HEK293T (cell line): Measurements from ENCODE around the gene KHDC4.

Experiments used
- CTCF ChIA-PET: fragments of 350-600 bp; formaldehyde crosslinking; extraction: SDS; loops from one replicate; lab custom pipeline; 2021; ENCODE audit warnings: antibody characterized with exemption, inconsistent platforms; lab: Yijun Ruan, JAX
- POLR2A ChIA-PET: fragments of 350-600 bp; formaldehyde crosslinking; extraction: SDS; loops from one replicate; lab custom pipeline; 2020; ENCODE audit warnings: antibody characterized with exemption, inconsistent platforms; lab: Yijun Ruan, JAX
- DNase-seq: peaks from one replicate; pipeline ENCODE4 v3.0.0; 2012; ENCODE audit warnings: mixed read lengths; ENCODE audit errors: extremely low spot score
- ARNT ChIP-seq: fragments of 450-650 bp; IDR thresholded peaks from 2 replicates; pipeline ENCODE4 v1.6.1; 2017; ENCODE audit warnings: mild to moderate bottlenecking
- BHLHE40 ChIP-seq: fragments of 450-650 bp; IDR thresholded peaks from 2 replicates; pipeline ENCODE4 v1.6.1; 2016; ENCODE audit warnings: mild to moderate bottlenecking, moderate library complexity, borderline replicate concordance
- CTBP1 ChIP-seq: fragments of 450-650 bp; IDR thresholded peaks from 2 replicates; pipeline ENCODE4 v1.6.1; 2016; ENCODE audit warnings: borderline replicate concordance
- ELF4 ChIP-seq: fragments of 450-650 bp; IDR thresholded peaks from 2 replicates; pipeline ENCODE4 v1.6.1; 2017; ENCODE audit warnings: antibody characterized with exemption
- FOXA1 ChIP-seq: fragments of 450-650 bp; IDR thresholded peaks from 2 replicates; pipeline ENCODE4 v1.6.1; 2016; ENCODE audit warnings: mild to moderate bottlenecking
- FOXK2 ChIP-seq: fragments of 450-650 bp; IDR thresholded peaks from 2 replicates; pipeline ENCODE4 v1.6.1; 2016; ENCODE audit warnings: mild to moderate bottlenecking
- FOXM1 ChIP-seq: fragments of 450-650 bp; IDR thresholded peaks from 2 replicates; pipeline ENCODE4 v1.6.1; 2017; ENCODE audit warnings: mild to moderate bottlenecking, borderline replicate concordance
- HDGF ChIP-seq: fragments of 450-650 bp; IDR thresholded peaks from 2 replicates; pipeline ENCODE4 v1.6.1; 2017; ENCODE audit warnings: antibody characterized with exemption, borderline replicate concordance
- L3MBTL2 ChIP-seq: fragments of 450-650 bp; conservative IDR thresholded peaks from 2 replicates; pipeline ENCODE4 v1.6.1; 2016; ENCODE audit warnings: mild to moderate bottlenecking
- NFRKB ChIP-seq: fragments of 450-650 bp; IDR thresholded peaks from 2 replicates; pipeline ENCODE4 v1.6.1; 2016; ENCODE audit warnings: mild to moderate bottlenecking, moderate library complexity
- PKNOX1 ChIP-seq: fragments of 450-650 bp; IDR thresholded peaks from 2 replicates; pipeline ENCODE4 v1.6.1; 2016
- SP1 ChIP-seq: fragments of 450-650 bp; IDR thresholded peaks from 2 replicates; pipeline ENCODE4 v1.6.1; 2017
- SUZ12 ChIP-seq: fragments of 450-650 bp; IDR thresholded peaks from 2 replicates; pipeline ENCODE4 v1.6.1; 2016; ENCODE audit warnings: mild to moderate bottlenecking
- TARDBP ChIP-seq: fragments of 450-650 bp; IDR thresholded peaks from 2 replicates; pipeline ENCODE4 v1.6.1; 2016
- ZNF384 ChIP-seq: fragments of 450-650 bp; IDR thresholded peaks from 2 replicates; pipeline ENCODE4 v1.6.1; 2016

KHDC4 gene

GRCh38 chr1:155929057-155929456 is 5.2 kb downstream of the KHDC4 start:
- DNase-seq, result no peak
- ChIA-PET CTCF (no interaction called here), POLR2A (interaction anchor here (1.5 kb wide), 1 partner anchor 69 kb away, joined by 3 read pairs; the partner anchor contains the start of gene SYT11)
- TF ChIP-seq FOXM1, result no peak
- no peak for TF ChIP-seq HDGF
- no peak for TF ChIP-seq CTBP1
- no peak for TF ChIP-seq FOXK2
- no peak for TF ChIP-seq SP1
- no peak for TF ChIP-seq FOXA1
- no peak for TF ChIP-seq ZNF384
- no peak for TF ChIP-seq TARDBP
- TF ChIP-seq ARNT, result no peak
- no peak for TF ChIP-seq PKNOX1
- TF ChIP-seq NFRKB, result no peak
- no peak for TF ChIP-seq L3MBTL2
- no peak for TF ChIP-seq SUZ12
- TF ChIP-seq BHLHE40, result no peak
- no peak for TF ChIP-seq ELF4

GRCh38 chr1:155925506-155925905 is 8.7 kb downstream of the KHDC4 start:
- TF ChIP-seq ARNT (no peak), BHLHE40 (no peak), FOXK2 (no peak), TARDBP (no peak), FOXM1 (no peak), ELF4 (no peak), CTBP1 (no peak), SUZ12 (no peak), FOXA1 (no peak), HDGF (no peak), ZNF384 (no peak), SP1 (no peak)
- CTCF ChIA-PET, result no interaction called here
- POLR2A ChIA-PET, result interaction anchor here (1.4 kb wide), 1 partner anchor 7 kb away, joined by 3 read pairs; no protein-coding TSS in a partner anchor

GRCh38 chr1:155920717-155921116 is 13.5 kb downstream of the KHDC4 start:
- TF ChIP-seq FOXM1 (no peak), ARNT (no peak), PKNOX1 (no peak), ELF4 (no peak), HDGF (no peak), FOXK2 (no peak)
- no peak for DNase-seq
- ChIA-PET POLR2A (interaction anchor here (1.8 to 2.0 kb wide), 2 partner anchors 10 to 13 kb away, joined by 5 to 8 read pairs; partner anchors contain the start of gene KHDC4), CTCF (no interaction called here)

More at GRCh38 chr1:155925506-155925905, 8.7 kb downstream of the KHDC4 start:
- DNase-seq, result no peak

GRCh38 chr1:155919801-155920200 is 14.4 kb downstream of the KHDC4 start:
- ChIA-PET POLR2A (interaction anchor here (1.3 kb wide), 1 partner anchor 15 kb away, joined by 3 read pairs; no protein-coding TSS in a partner anchor), CTCF (no interaction called here)
- TF ChIP-seq FOXM1, result no peak
- no peak for TF ChIP-seq PKNOX1
- TF ChIP-seq ARNT, result no peak
- no peak for TF ChIP-seq ZNF384
- no peak for DNase-seq

- CTCF ChIA-PET, result interaction anchor here (0.7 kb wide), 1 partner anchor 271 kb away, joined by 4 read pairs; no protein-coding TSS in a partner anchor
- no peak for DNase-seq
- TF ChIP-seq FOXA1 (no peak), CTBP1 (no peak), HDGF (no peak), ARNT (no peak), ELF4 (no peak)
- POLR2A ChIA-PET, result interaction anchor here (0.6 to 2.3 kb wide), 4 partner anchors 8 to 71 kb away, joined by 3 to 14 read pairs (median 3); partner anchors contain the start of gene KHDC4
These were observed 15.6 kb downstream of the KHDC4 start for GRCh38 chr1:155918660-155919059.

- TF ChIP-seq PKNOX1, result no peak
- TF ChIP-seq TARDBP, result no peak
- TF ChIP-seq L3MBTL2, result no peak
- TF ChIP-seq SUZ12, result no peak
- ChIA-PET POLR2A (no interaction called here), CTCF (interaction anchor here (0.8 kb wide), 1 partner anchor 24 kb away, joined by 3 read pairs; no protein-coding TSS in a partner anchor)
- no peak for DNase-seq
These were observed 20.1 kb downstream of the KHDC4 start for GRCh38 chr1:155913969-155914757.
